ENCODE results near the gene BRMS1. TPM values are rescaled to one million over a fixed set of nuclear protein-coding genes. Genes with fewer than 3 reads are reported as not detected.
"Not testable (repeated sequence)": the region's sequence is repeated elsewhere in the genome, so short reads cannot be mapped to it uniquely, and the experiment has no call there.

The BRMS1 gene
- total RNA-seq, 1 donor, result 42.3 TPM

- DNase-seq (ENCODE audit: low read depth), result no peak
- TF ChIP-seq CTCF (IDR thresholded peaks at IDR 0.05; ENCODE audit: insufficient read depth, low read depth, low read length), result no peak
- no peak overlapping the region for H3K4me3 ChIP-seq (ENCODE audit: low read depth, low read length)
Observed at GRCh38 chr11:66360406-66361073, 15.6 kb upstream of the BRMS1 start.

DNA sequence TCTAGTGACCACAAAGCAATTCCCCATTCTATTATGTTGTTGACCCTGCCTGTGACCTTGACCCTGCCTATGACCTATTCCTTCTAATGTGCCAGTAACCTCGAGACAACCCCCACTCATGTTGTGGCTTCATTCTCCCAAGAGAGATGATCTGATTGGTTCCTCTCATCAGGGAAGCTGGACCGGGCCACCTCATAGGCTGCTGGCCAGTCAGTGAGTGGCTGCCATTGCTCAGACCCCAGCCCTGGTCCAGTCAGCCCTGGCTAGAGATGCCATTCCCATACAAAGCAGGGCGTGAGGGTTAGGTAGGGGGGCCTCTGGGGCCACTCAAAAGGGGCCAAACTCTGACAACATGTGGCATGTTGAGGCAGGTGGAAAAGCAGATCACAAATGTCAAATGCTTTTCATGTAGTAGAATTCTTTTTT lies 14.8 kb upstream of the BRMS1 start:
- H3K4me3 ChIP-seq (ENCODE audit: low read depth, low read length), result no peak overlapping the region
- DNase-seq (ENCODE audit: low read depth), result no peak
- no peak for TF ChIP-seq CTCF (IDR thresholded peaks at IDR 0.05; ENCODE audit: insufficient read depth, low read depth, low read length)

DNA sequence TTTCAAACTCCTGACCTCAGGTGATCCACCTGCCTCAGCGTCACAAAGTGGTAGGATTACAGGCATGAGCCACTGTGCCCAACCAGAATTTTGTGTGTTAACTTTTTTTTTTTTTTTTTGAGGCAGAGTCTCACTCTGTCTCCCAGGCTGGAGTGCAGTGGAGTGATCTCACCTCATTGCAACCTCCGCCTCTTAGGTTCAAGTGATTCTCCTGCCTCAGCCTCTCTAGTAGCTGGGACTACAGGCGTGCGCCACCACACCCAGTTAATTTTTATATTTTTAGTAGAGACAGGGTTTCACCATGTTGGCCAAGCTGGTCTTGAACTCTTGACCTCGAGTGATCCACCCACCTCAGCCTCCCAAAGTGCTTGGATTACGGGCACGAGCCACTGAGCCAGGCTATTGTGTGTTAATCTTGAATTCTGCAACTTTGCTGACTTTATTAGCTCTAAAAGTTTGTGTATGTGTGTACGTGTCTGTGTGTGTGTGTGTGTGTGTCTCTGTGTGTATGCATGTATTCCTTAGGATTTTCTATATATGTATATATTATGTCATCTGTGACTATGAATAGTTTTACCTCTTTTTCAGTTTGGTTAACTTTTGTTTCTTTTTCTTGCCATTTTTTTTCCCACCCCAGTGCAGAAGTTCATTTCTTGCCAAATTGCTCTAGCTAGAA lies 5.8 kb upstream of the BRMS1 start:
- not testable (repeated sequence) for H3K4me3 ChIP-seq (ENCODE audit: low read depth, low read length); DNase-seq (ENCODE audit: low read depth)

DNA sequence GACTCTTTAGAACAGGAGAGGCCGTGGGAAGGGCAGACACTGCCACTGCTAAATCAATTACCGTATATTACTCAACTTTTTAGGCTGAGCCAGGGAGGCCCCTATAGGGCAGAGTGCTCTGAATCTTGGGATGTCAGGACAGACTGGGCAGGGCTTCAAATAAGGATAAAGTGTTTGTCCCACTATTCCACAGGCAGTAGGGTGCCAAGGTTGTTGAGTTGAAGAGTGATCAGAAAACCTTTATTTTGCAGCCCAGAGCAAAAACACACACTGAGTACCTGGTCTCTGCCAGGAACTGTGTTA lies 4.1 kb upstream of the BRMS1 start:
- TF ChIP-seq CTCF (IDR thresholded peaks at IDR 0.05; ENCODE audit: insufficient read depth, low read depth, low read length), result no peak
- no peak for DNase-seq (ENCODE audit: low read depth)
- no peak overlapping the region for H3K4me3 ChIP-seq (ENCODE audit: low read depth, low read length)

- TF ChIP-seq CTCF (IDR thresholded peaks at IDR 0.05; ENCODE audit: insufficient read depth, low read depth, low read length), result no peak
- peak within 1 kb of the TSS; percentile 88 for H3K4me3 ChIP-seq (ENCODE audit: low read depth, low read length)
- peak; percentile 92 for DNase-seq (ENCODE audit: low read depth)
Observed at GRCh38 chr11:66347425-66348276, 2.7 kb upstream of the BRMS1 start, which contains the start of gene B4GAT1. Gene B4GAT1 (minus strand): TSS chr11:66347629. CDS start chr11:66347545, 84 bp downstream.

DNA sequence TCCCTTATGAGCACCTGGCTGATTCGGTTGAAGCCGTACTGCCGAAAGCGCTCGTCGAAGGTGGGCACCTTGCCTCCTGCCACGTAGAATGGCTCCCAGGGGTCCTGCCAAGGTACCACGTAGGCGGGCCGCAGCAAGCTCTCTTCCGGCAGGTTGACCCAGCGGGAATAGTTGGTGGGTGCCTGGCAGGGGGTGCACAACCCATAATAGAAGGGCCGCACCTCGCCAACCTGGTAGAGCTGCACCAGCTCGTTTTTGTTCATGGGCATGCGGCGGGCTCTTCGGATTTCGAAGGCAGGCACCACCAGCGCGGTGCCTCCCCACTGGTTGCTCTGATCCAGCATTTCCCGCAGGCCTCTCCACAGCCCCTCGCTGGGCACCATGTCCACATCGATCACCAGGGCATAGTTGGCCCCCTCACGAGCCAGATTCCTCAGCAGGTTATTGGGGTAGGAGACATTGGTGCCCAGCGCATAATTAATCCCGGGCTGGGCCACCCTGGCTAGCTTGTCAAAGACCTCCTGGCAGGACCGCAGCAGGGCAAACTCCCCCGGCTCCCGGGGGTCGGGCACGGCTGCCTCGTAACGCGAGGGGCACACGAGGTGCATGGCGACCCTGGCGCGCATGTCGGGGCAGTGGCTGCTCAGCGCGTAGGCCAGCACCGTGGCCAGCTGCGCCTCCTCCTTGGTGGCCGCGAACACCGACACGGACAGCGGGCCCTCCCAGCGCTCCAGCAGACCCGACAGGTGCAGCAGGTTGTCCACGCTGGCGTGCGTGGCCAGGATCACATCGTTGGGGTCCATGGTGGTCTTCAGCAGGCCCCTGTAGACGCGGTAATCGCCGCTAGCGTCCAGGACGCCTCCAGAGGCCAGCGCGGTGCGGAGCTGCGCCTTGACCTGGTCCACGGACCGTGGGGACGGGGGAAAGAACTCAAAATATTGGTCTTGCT lies 1.8 kb upstream of the BRMS1 start:
- no peak for TF ChIP-seq CTCF (IDR thresholded peaks at IDR 0.05; ENCODE audit: insufficient read depth, low read depth, low read length)
- H3K4me3 ChIP-seq (ENCODE audit: low read depth, low read length), result peak overlapping the region; percentile 88
- no peak for DNase-seq (ENCODE audit: low read depth)

All from fibroblast of villous mesenchyme (primary cell).